ENCODE measurements around the gene DDIT3. TPM values are rescaled to one million over a fixed set of nuclear protein-coding genes. Genes with fewer than 3 reads are reported as not detected.

Gene DDIT3
- total and polyA plus RNA-seq, 11 donors: 11.5 to 60.5 (median 18.5) TPM

GRCh38 chr12:57551637-57552305, 31.5 kb upstream of the DDIT3 start:
- H3K36me3 ChIP-seq: no peaks in the 10 kb centered on the region
- ATAC-seq (no peak), DNase-seq (no peak)
- intact Hi-C loops (cut with DNase I): no loop called here
- peaks cover 0 to 42% (median 22%) of the 10 kb centered on the region in 9 donors for H3K27me3 ChIP-seq
- WGBS, 4 donors: 77 to 87% (median 82%) methylated on average over 3 of the region's 3 CpGs
- no peak for TF ChIP-seq CTCF (IDR thresholded peaks at IDR 0.05)
- no peak for TF ChIP-seq POLR2A (IDR thresholded peaks at IDR 0.05)
- H3K27ac ChIP-seq: no peak overlapping the region
- no peak overlapping the region for H3K4me3 ChIP-seq
- no peaks in the 10 kb centered on the region for H3K9me3 ChIP-seq
- H3K4me1 ChIP-seq: peaks cover 0 to 16% (median 6%) of the 10 kb centered on the region in 12 donors

GRCh38 chr12:57550641-57551549, 30.6 kb upstream of the DDIT3 start:
- 60 to 71% (median 63%) methylated on average over 7 of the region's 7 CpGs for WGBS, 4 donors
- H3K9me3 ChIP-seq: no peaks in the 10 kb centered on the region
- TF ChIP-seq POLR2A (IDR thresholded peaks at IDR 0.05): no peak
- TF ChIP-seq CTCF (IDR thresholded peaks at IDR 0.05): no peak
- DNase-seq (no peak), ATAC-seq (no peak)
- H3K27ac ChIP-seq: no peak overlapping the region
- peaks cover 0 to 21% (median 10%) of the 10 kb centered on the region in 12 donors for H3K4me1 ChIP-seq
- intact Hi-C loops (cut with DNase I): no loop called here
- no peaks in the 10 kb centered on the region for H3K36me3 ChIP-seq
- H3K27me3 ChIP-seq: peaks cover 0 to 42% (median 22%) of the 10 kb centered on the region in 9 donors
- no peak overlapping the region for H3K4me3 ChIP-seq

- Histone ChIP-seq H3K27ac (no peak within 1 kb of the TSS), H3K9me3 (no peaks in the 10 kb centered on the region), H3K4me1 (peaks cover 0 to 29% (median 18%) of the 10 kb centered on the region in 12 donors), H3K4me3 (peak within 1 kb of the TSS in 11 of 12 donors; percentile 14 to 56 (median 43)), H3K27me3 (peaks cover 0 to 42% (median 22%) of the 10 kb centered on the region in 9 donors), H3K36me3 (peaks cover 0 to under 1% (median 0%) of the 10 kb centered on the region in 9 donors)
- intact Hi-C loops (cut with DNase I): loop anchor here in 1 of 10 donors (5.0 kb wide), 1 partner anchor 63 kb away; the partner anchor contains the start of gene MARS1
- DNase-seq (peak in 1 of 5 donors; percentile 35), ATAC-seq (no peak)
- WGBS, 4 donors: 3 to 4% (median 4%) methylated on average over 35 to 52 of the region's 52 CpGs
- TF ChIP-seq CTCF (IDR thresholded peaks at IDR 0.05): no peak
- no peak for TF ChIP-seq POLR2A (IDR thresholded peaks at IDR 0.05)
Observed at GRCh38 chr12:57549909-57550640, 29.8 kb upstream of the DDIT3 start, which contains the start of gene KIF5A. Gene KIF5A (plus strand): TSS chr12:57550044. CDS start chr12:57550272, 228 bp downstream.

All from heart left ventricle (tissue), 16 donors.